Epithelial cell of esophagus (primary cell): ENCODE measurements around the gene RPA3.

Source experiments
- DNase-seq: peaks from one replicate; pipeline ENCODE4 v3.0.0; 2010; ENCODE audit warnings: low read depth
- H3K4me3 ChIP-seq: 2 replicates; pipeline ENCODE4 v1.5.1; 2011; ENCODE audit warnings: mild to moderate bottlenecking, low read length, control low read depth
- TF ChIP-seq, protein P1 (sequence below): IDR thresholded peaks from 2 replicates; pipeline ENCODE4 v1.5.1; 2011; ENCODE audit warnings: low read depth, mild to moderate bottlenecking, low read length, control low read depth, inconsistent platforms; ENCODE audit not compliant: insufficient read depth; ENCODE audit errors: missing control alignments

Gene RPA3

GRCh38 chr7:7672545-7673239 is 45.7 kb downstream of the RPA3 start:
- H3K4me3 ChIP-seq = no peak overlapping the region
- TF ChIP-seq, protein P1, sequence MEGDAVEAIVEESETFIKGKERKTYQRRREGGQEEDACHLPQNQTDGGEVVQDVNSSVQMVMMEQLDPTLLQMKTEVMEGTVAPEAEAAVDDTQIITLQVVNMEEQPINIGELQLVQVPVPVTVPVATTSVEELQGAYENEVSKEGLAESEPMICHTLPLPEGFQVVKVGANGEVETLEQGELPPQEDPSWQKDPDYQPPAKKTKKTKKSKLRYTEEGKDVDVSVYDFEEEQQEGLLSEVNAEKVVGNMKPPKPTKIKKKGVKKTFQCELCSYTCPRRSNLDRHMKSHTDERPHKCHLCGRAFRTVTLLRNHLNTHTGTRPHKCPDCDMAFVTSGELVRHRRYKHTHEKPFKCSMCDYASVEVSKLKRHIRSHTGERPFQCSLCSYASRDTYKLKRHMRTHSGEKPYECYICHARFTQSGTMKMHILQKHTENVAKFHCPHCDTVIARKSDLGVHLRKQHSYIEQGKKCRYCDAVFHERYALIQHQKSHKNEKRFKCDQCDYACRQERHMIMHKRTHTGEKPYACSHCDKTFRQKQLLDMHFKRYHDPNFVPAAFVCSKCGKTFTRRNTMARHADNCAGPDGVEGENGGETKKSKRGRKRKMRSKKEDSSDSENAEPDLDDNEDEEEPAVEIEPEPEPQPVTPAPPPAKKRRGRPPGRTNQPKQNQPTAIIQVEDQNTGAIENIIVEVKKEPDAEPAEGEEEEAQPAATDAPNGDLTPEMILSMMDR = no peak
- no peak for DNase-seq

- DNase-seq = no peak
- TF ChIP-seq, protein P1 = no peak
- no peak overlapping the region for H3K4me3 ChIP-seq
These were observed 47.0 kb downstream of the RPA3 start for GRCh38 chr7:7671361-7671760.

DNA sequence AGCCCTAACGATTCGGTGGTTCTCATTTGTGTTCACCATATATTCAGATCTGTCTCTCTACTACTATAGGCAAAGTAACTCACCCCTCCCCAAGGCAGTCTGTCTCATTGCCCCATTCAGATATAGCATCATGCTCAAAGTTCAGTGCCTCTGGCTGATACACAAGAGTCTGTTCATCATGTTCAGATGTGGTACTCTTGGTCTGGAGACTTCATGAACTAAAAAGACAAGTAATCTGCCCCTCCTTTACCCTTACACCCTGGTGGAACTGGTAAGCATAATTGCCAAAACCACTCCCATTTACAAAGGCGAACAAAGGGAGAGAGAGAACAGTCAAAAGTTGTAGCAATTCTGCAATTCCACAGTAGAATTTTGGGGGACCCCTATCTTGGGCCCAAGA is 47.9 kb downstream of the RPA3 start:
- H3K4me3 ChIP-seq = no peak overlapping the region

GRCh38 chr7:7668706-7669105 is 49.7 kb downstream of the RPA3 start:
- TF ChIP-seq, protein P1 = no peak
- no peak for DNase-seq
- no peak overlapping the region for H3K4me3 ChIP-seq

More for the DNA sequence above, 47.9 kb downstream of the RPA3 start:
- DNase-seq = no peak
- TF ChIP-seq, protein P1 = no peak

DNA sequence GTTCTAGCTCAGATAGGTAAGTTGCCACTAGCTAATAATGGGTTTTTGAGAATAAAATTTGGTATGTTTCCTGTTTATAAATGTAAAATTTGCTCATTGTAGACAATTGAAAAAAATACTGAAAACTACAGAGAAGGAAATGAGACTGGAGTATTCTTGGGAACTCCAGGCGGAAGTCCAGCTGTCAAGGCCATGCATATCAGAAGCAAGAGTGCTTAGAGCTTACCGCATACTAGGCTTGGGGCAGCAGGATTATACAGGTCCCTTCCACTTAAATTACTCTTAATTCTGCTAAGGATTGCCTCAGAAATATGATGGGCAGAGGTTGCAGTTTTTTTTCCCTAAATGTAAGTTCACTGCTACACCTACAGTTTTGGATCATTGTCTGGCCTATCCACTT is 51.2 kb downstream of the RPA3 start:
- no peak for DNase-seq
- H3K4me3 ChIP-seq = no peak overlapping the region
- TF ChIP-seq, protein P1 = no peak

DNA sequence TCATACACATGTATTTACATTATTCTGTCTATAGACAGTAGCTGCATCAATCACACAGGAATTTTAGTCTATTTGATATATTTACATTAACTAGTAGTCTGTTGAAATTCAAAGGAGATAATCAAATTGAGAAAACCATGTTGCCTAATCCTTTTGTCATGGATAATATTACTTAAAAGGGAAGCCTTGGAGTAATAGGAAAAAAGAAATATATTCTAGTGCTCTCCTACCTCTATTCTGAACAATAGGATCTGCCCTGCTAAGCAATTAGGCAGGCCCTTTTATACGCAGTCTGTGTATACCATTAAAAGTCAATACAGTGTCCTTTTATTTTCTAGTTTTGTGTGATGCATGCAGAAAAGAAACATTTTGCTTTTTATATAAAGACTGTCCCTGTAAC is 53.4 kb downstream of the RPA3 start:
- TF ChIP-seq, protein P1 = no peak
- no peak for DNase-seq
- no peak overlapping the region for H3K4me3 ChIP-seq

GRCh38 chr7:7664291-7664690 is 54.1 kb downstream of the RPA3 start:
- DNase-seq = no peak
- TF ChIP-seq, protein P1 = no peak
- no peak overlapping the region for H3K4me3 ChIP-seq
